Breast epithelium (tissue), 4 donors: ENCODE results near the gene CCNL1. TPM values are rescaled to one million over a fixed set of nuclear protein-coding genes. Genes with fewer than 3 reads are reported as not detected.

Experiments used
- DNase-seq, 2 donors: peaks; one replicate each; pipeline ENCODE4 v3.0.0-alpha.2; 2019; ENCODE audit warnings: low spot score in 2 of 2
- H3K27ac ChIP-seq, 2 donors: fragments of 200-600 bp; sonication (generic) in 1 of 2; one replicate each; pipeline ENCODE4 v1.5.1; 2016 to 2019; ENCODE audit warnings: mild to moderate bottlenecking in 1 of 2
- H3K27me3 ChIP-seq, 2 donors: fragments of 200-600 bp; sonication (generic) in 1 of 2; one replicate each; pipeline versions ENCODE4 v1.5.1 to v1.6.0; 2017 to 2019; ENCODE audit warnings: control low read depth in 1 of 2, mild to moderate bottlenecking in 1 of 2
- H3K36me3 ChIP-seq: fragments of 200-600 bp; one replicate; pipeline ENCODE4 v1.5.1; 2019
- H3K4me1 ChIP-seq, 2 donors: fragments of 200-600 bp; sonication (generic); one replicate each; pipeline ENCODE4 v1.5.1; 2016 to 2019; ENCODE audit warnings: control low read depth in 1 of 2
- H3K4me3 ChIP-seq, 3 donors: fragments of 200-600 bp; sonication (generic); 1 replicate in 2 of 3; 2 replicates in 1 of 3; pipeline ENCODE4 v1.5.1; 2016 to 2019; ENCODE audit warnings: mild to moderate bottlenecking in 3 of 3, moderate library complexity in 2 of 3
- H3K9me3 ChIP-seq, 2 donors: fragments of 200-600 bp; sonication (generic) in 1 of 2; one replicate each; pipeline ENCODE4 v1.5.1; 2016 to 2019; ENCODE audit warnings: control low read depth in 1 of 2
- POLR2A ChIP-seq: fragments of 450-650 bp; IDR thresholded peaks from one replicate; pipeline ENCODE4 v1.6.1; 2016; ENCODE audit warnings: antibody characterized with exemption, mild to moderate bottlenecking, moderate library complexity
- POLR2AphosphoS5 ChIP-seq, 3 donors: sonication (generic); formaldehyde crosslinking; IDR thresholded peaks; one replicate each; pipeline ENCODE4 v1.6.1; 2017; ENCODE audit warnings: antibody characterized with exemption in 3 of 3
- intact Hi-C: fragments of 100-400 bp; cut with DNase I; formaldehyde crosslinking; loops from one replicate; pipeline ENCODE4 v1.15.1; 2023; ENCODE audit warnings: low total_unique reads
- total RNA-seq, 3 donors: library from RNA; depleted of rRNA; stranded (reverse); fragments of >200 nt; gene quantifications; one replicate each; pipeline ENCODE4 v1.1.0, GENCODE V29; 2016
- TF ChIP-seq, protein P1 (sequence below), 3 donors: fragments of 450-650 bp; IDR thresholded peaks; one replicate each; pipeline ENCODE4 v1.5.1; 2016 to 2017; ENCODE audit warnings: antibody characterized with exemption in 3 of 3, mild to moderate bottlenecking in 3 of 3, moderate library complexity in 3 of 3

The CCNL1 gene
- total RNA-seq, 3 donors from 2014 or later, result 270 to 573 (median 300) TPM

DNA sequence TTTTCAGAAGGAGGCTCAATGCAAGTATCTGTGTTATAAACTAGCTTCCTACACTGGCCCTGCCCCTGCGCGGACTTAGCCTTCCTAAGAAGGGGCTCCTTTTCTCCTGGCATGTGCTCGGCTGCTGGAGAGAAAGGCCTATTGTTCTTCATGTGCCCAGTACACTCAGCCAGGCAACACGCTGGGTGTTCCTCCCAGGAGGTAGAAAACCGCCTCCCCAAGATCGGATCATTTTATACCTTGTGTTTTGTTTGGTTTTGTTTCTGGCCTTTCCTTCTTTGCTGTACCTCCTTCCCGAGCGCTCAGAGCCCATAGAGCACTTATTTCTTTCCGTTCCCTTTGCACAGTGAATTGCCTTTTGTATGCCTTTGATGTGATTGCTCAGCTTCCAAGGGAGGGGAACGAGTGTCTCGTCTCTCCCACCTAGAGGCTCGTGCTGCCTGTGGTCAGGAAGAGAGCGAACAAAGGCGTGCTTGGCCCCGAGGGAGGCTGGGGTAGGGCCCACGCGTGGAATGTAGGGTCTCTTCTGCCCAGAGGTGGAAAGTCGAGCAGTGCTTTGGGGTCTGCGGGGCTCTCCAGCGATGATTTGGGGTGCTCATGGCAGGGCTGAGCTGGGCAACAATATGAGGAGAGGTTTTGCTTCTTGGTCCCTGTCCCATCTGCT, 30.0 kb downstream of the CCNL1 start:
- H3K27ac ChIP-seq, result peak overlapping the region; percentile 96
- no peaks in the 10 kb centered on the region for H3K36me3 ChIP-seq
- peak in 1 of 2 donors; percentile 76 for DNase-seq
- no peaks in the 10 kb centered on the region for H3K9me3 ChIP-seq
- intact Hi-C loops, result loop anchor here (2.0 kb wide), 1 partner anchor 975 kb away; no protein-coding TSS in a partner anchor
- TF ChIP-seq, protein P1, sequence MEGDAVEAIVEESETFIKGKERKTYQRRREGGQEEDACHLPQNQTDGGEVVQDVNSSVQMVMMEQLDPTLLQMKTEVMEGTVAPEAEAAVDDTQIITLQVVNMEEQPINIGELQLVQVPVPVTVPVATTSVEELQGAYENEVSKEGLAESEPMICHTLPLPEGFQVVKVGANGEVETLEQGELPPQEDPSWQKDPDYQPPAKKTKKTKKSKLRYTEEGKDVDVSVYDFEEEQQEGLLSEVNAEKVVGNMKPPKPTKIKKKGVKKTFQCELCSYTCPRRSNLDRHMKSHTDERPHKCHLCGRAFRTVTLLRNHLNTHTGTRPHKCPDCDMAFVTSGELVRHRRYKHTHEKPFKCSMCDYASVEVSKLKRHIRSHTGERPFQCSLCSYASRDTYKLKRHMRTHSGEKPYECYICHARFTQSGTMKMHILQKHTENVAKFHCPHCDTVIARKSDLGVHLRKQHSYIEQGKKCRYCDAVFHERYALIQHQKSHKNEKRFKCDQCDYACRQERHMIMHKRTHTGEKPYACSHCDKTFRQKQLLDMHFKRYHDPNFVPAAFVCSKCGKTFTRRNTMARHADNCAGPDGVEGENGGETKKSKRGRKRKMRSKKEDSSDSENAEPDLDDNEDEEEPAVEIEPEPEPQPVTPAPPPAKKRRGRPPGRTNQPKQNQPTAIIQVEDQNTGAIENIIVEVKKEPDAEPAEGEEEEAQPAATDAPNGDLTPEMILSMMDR (IDR thresholded peaks at IDR 0.05), result no peak
- TF ChIP-seq POLR2A, result peak; percentile 8
- TF ChIP-seq POLR2AphosphoS5 (IDR thresholded peaks at IDR 0.05), result no peak
- H3K4me3 ChIP-seq, result peak overlapping the region in 2 of 3 donors; percentile 39 to 58
- no peaks in the 10 kb centered on the region for H3K27me3 ChIP-seq
- H3K4me1 ChIP-seq, result peaks cover 0 to 13% of the 10 kb centered on the region in 2 donors

DNA sequence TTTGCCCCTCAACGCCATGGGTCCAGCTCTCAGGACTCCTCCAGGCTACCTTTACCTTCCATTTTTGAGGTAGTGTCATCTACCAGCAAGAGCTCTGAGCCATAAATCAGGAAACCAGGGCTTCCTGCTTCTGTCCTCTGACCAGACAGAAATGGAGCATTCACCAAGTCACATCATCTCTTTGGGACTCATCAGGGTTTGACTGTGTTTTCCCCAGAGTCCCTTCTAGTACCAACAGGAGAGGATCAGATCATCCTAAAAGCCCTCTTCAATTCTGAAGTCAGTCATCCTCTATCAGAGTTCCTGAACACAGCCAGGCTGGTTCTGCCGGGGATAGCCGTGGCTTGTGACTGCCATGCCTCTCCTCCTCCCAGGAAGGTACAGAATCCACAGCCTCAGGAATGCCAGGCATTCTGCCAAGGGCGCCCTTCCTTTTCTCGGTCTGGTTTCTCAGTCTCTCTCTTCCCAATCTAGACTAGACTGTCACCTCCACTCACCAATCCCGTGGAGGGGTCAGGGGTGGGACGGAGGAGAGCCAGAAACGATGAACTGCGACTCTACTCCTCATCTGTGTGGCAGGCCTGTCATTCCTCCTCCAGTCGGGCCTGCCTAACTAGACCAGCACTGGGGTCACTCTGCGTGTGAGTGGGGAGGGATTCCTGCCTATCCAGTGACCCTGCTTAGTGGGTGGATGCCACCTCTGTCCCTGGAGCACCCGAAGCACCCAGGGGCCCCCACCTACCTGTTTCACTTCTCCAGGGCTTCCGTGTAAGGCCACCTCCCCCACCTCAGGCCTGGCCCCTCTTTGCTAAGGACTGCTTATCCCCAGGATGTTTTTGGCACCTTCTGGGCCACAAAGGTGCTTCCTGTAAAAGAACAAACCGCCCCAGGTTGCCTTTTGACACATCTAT, 30.9 kb downstream of the CCNL1 start:
- no peaks in the 10 kb centered on the region for H3K9me3 ChIP-seq
- no peaks in the 10 kb centered on the region for H3K27me3 ChIP-seq
- peak; percentile 74 to 81 for DNase-seq
- H3K4me3 ChIP-seq, result peak overlapping the region in 1 of 3 donors; percentile 23
- peak overlapping the region; percentile 96 for H3K27ac ChIP-seq
- intact Hi-C loops, result no loop called here
- peaks cover 0 to 13% of the 10 kb centered on the region in 2 donors for H3K4me1 ChIP-seq
- TF ChIP-seq POLR2A (no peak), POLR2AphosphoS5 (IDR thresholded peaks at IDR 0.05) (no peak)
- TF ChIP-seq, protein P1 (IDR thresholded peaks at IDR 0.05), result no peak
- H3K36me3 ChIP-seq, result no peaks in the 10 kb centered on the region

DNA sequence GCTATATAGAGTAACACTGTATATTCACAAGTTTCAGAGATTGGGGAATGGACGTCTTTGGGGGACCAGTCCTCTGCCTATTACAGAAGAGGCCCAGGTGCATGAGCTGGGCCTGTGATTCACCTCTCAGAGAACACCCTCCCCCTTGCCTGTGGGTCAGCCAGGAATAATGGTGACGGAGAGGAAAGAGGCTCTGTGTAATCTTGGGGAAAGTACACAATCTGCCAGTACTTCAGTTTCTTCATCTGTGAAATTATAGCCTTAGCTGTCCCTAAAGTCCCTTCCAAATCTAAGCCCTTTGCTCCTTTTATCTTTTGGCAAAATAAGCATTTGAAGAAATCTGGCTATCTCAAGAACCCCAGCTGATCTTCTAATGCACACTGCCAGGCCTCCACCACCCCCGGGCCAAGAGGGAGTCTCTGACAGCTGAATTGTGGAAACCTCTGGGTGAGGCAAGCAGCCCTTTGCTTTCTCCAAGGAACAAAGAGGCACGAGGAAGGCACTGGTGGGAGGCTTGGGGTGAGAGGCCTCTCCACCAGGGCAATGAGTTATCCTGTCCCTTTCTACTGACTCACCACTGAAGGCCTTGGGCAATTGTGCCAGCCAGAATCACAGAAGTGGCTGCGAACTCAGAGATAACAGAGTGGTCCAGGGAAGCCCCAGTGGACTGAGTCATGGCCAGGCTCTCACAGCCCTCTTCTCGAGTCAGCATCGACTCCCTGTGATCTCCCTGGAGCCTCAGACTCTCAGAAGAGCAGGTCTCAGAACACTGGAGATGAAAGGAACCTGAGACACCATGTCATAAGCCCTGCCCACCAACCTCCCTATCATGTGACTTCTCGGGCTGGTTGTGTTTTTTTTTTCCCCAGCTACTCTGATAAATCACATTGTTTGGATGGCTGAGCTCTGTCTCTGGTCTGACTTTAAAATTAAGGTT, 31.8 kb downstream of the CCNL1 start:
- H3K27me3 ChIP-seq, result no peaks in the 10 kb centered on the region
- H3K9me3 ChIP-seq, result no peaks in the 10 kb centered on the region
- no peaks in the 10 kb centered on the region for H3K36me3 ChIP-seq
- peaks cover 0 to 13% of the 10 kb centered on the region in 2 donors for H3K4me1 ChIP-seq
- H3K27ac ChIP-seq, result peak overlapping the region; percentile 96
- TF ChIP-seq, protein P1 (IDR thresholded peaks at IDR 0.05), result no peak
- TF ChIP-seq POLR2AphosphoS5 (IDR thresholded peaks at IDR 0.05) (peak in 1 of 3 donors; percentile 29), POLR2A (no peak)
- no peak overlapping the region for H3K4me3 ChIP-seq
- intact Hi-C loops, result no loop called here
- no peak for DNase-seq

DNA sequence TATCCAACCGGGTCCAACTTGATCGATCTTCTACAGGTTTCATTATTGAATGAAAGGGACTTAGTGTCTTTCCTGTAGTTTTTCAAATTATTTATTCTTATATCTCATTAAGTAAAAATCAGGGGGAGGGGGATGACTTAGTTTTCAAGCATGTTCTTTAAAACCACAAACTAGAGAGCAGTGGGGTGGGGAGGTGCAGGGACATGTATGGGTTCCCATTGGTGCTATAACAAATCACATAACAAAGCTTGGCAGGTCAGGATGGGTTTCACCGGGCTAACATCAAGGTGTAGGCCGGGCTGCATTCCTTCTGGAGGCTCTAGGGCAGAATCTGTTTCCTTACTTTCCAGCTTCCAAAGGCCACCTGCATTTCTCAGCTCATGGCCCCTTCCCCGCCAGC, 32.7 kb downstream of the CCNL1 start:
- intact Hi-C loops, result no loop called here
- no peak overlapping the region for H3K4me3 ChIP-seq
- peaks cover 0 to 13% of the 10 kb centered on the region in 2 donors for H3K4me1 ChIP-seq
- TF ChIP-seq POLR2AphosphoS5 (IDR thresholded peaks at IDR 0.05) (no peak), POLR2A (no peak)
- TF ChIP-seq, protein P1 (IDR thresholded peaks at IDR 0.05), result no peak
- H3K27ac ChIP-seq, result peak overlapping the region; percentile 96
- H3K36me3 ChIP-seq, result no peaks in the 10 kb centered on the region
- no peaks in the 10 kb centered on the region for H3K9me3 ChIP-seq
- H3K27me3 ChIP-seq, result no peaks in the 10 kb centered on the region
- DNase-seq, result no peak
